D341Med (cell line): ENCODE data around the gene TEF.
"Not testable (repeated sequence)": the region's sequence is repeated elsewhere in the genome, so short reads cannot be mapped to it uniquely, and the experiment has no call there.

Experiments used
- DNase-seq: peaks from one replicate; pipeline ENCODE4 v3.0.0; 2012; ENCODE audit warnings: low spot score

The TEF gene

DNA sequence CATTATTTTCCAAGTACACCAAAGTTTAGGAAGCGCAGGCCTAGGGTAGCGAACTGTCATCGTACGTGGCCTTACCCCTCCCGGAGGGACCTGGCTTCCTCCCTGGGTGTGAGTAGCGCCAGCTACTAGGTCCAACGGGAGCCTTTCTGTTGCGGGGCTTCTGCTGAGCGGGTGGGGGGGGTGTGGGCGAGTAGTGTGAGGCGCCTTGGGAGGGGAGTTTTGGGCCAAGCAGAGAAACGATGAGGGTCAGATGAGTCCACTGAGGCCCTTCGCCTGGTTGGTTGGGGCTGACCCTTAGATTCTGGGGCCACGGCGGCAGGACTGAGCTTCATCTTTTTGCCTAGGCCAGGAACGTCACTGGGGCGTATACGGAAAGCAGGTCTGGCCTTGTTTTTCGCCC, 868 bp downstream of the TEF start:
- no peak for DNase-seq

DNA sequence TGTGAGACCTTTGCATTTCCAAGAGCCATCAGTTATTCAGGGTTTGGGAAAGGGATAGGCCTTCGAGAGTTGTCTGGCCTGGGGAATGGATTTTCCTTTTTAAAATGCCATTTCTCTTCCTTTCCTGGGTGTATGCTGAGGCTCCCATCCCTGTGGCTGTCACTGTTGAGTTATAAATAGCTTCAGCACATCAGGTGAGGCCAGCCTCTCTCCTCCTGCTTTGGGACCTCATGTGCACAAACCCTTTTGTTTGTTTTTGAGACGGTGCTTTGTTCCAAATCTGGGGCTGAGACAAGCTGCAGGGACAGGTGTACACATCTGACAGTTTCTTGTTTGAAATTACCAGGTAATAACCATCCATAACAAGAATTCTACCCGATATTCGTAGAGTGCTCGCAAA, 1.3 kb downstream of the TEF start:
- no peak for DNase-seq

DNA sequence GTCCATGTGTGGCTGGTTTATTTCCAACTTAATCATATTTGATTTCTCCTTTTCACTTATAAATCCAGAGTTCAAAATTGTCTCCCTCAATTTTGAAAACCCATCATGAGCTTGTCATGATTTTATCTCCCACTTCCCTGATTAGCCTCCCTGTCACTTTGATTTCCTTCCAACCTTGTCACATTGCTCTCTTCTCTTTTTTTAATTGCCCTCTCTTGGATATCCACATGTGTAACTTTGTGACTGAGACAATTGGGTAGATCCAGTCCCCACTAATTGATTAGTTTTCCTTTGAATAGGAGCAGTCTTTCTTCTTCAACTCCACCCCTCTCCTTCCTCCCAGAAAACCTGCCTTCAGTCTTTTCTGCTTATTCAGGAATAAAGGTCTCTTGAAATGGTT, 2.4 kb downstream of the TEF start:
- DNase-seq, result no peak

DNA sequence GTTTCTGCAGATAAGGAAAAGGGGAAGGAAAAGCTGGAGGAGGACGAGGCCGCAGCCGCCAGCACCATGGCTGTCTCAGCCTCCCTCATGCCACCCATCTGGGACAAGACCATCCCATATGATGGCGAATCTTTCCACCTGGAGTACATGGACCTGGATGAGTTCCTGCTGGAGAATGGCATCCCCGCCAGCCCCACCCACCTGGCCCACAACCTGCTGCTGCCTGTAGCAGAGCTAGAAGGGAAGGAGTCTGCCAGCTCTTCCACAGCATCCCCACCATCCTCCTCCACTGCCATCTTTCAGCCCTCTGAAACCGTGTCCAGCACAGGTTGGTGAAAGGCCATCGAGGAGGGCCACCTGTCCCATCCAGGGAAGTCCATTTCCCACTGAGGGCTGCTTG, 5.6 kb downstream of the TEF start:
- no peak for DNase-seq

DNA sequence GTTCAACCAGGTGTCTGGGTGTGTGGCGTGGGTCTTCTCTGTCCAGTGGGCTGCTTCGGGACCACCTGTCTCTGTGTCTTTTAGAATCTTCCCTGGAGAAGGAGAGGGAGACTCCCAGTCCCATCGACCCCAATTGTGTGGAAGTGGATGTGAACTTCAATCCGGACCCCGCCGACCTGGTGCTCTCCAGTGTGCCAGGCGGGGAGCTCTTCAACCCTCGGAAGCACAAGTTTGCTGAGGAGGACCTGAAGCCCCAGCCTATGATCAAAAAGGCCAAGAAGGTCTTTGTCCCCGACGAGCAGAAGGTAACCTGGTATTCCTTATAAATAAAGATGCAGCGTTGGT, 12.2 kb downstream of the TEF start:
- no peak for DNase-seq

DNA sequence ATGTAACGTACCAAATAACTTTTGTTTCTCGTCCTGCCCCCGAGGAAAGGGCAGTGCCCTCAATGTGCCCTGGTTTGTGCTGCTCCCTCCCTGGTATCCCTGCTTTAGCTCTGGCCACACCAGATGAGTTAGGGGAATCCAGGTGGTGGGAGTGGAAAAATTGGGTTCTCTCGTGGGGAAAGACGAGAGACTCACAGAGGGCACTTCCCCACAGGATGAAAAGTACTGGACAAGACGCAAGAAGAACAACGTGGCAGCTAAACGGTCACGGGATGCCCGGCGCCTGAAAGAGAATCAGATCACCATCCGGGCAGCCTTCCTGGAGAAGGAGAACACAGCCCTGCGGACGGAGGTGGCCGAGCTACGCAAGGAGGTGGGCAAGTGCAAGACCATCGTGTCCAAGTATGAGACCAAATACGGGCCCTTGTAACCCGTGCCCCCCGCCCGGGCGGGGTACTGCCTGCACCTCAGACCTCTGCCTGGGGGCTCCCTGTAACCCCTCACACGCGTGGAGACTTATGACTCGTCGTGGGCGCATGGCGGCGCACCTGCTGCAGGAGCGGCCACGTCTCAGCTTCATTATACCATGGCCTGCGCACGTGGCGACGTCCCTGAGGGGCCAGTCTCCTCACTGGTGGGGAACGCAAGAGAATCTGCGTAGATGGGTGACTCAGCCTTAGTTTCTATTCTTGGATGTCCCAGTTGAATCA, 13.9 kb downstream of the TEF start:
- no peak for DNase-seq

DNA sequence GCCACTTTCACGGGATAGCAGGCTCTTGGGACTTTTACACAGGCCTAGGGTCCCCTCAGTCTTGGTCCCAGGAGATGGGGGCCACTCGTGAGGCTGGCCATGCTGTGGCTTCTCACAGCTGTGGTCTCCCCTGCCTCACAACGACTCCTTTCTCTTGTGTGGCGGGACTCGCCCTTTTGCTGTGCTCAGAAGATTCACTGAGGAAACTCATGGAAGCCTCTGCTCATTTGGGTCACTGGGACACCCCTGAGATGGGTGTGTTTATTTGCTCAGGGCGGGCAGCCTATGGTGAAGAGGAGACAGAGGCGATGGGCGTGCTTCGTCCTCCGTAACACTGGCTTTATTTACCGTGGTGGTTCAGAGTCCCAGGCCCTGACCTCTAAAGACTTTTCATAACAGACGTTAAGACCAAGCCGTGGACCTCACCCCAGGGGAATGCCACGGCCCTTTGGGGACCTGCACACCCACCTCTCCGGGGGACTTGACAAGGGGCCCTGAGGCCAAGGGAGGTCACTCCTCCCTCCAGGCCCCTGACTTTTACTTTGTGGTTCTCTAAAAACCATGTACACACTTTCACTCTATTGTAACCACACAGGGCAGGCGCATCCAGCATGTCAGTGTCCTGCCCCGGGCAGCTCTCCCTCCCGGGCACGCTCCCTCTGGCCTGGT, 15.5 kb downstream of the TEF start:
- DNase-seq, result no peak

DNA sequence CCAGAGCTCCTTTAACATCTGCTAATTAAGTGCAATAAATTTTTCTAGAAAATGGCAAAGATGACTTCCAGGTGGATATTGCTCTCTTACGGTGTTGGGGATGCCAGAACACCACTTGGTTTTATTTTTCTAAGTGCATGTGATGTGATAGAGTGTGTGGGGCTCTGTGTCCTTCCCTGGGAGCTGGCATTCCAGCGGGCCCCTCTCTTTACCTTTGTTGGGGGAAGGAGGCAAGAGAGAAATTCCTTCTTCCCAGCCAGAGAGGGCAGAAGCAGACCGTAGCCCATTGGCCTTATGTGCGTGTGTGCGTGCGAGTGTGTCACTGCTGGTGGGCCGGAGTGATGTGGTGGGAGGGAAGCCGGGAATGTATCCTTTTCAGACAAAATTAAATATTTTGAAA, 17.2 kb downstream of the TEF start:
- no peak for DNase-seq

DNA sequence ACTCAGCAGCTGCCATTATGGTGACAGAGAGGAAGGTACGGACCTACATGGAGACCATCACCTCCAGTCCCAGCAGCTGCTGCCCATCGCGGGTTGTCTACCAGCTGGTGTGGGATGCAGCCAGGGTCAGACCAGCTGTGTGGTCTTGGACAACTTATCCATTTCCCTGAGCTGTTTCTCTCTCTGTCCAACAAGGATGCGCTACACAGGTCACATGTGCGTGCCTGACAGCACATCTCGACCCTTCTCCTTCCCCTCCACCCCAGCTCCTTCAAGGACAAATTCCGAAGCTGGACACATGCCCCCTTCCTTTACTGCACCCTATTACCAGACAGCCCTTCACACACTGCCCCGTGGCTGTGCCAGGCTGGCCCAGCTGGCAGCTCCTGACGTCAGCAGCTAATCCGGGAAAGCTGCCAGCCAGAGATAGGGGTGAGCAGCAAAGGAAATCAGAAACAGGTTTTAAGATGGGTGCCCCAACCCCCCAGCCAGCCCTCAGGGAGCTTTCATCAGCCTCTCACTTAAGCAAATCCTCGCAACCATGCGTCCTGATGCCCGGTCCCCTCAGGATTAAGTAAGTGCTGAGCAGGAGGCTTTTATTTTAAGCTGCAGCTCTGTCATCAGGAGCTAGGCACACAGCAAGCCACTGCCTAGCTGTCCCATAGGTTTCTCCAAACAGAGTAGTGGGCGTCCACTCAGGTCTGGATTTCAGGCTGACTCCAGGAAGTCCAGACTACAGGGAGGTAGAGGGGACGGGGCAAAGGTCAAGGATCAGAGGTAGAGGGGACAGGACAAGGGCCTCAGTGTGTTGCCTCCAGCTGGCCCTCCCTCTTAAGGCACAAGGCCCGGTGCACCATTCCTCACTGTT, 20.3 kb downstream of the TEF start:
- peak; percentile 94 for DNase-seq

DNA sequence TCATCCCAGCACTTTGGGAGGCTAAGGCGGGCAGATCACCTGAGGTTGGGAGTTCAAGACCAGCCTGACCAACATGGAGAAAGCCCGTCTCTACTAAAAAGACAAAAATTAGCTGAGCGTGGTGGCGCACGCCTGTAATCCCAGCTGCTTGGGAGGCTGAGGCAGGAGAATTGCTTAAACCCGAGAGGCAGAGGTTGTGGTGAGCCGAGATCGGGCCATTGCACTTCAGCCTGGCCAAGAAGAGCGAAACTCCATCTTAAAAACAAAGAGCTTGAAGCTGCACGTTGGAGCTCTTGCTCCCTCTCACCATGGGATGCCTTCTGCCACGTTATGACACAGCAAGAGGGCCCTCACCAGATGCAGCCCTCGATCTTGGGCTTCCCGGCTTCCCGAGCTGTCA, 21.1 kb downstream of the TEF start:
- not testable (repeated sequence) for DNase-seq

DNA sequence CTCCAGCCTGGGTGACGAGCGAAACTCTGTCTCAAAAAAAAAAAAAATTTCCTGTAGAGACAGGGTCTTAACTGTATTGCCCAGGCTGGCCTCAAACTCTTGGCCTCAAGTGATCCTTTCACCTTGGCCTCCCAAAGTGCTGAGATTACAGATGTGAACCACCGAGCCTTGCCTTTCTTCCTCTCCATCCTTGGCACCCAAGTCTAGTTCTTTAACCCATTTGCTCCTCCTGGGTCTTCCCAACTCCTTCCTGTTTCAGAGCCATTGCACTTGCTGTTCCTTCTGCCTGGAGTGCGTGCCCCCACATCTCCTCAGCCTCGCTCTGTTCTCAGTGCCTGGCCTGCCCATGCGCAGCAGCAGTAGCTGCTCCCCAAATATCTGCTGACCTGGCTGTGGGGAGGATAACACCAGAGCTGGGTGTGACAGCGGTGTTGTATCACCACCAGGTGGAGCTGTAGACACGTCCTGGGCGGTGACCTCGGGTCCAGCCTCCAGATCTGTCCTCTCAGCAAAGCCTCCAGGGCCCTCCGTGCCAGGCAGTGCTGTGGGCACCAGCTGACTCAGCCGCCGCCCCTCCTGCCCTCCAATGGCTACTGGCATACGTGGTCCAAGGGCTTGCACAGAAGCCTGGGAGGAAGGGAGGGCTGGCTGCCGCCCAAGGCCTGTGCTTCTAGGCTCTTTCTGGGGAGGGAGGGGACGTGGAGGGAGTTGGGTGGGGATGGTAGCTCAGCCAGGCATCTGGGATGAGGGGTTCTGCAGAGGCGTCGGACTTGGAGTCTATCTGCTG, 22.0 kb downstream of the TEF start:
- peak; percentile 91 for DNase-seq

DNA sequence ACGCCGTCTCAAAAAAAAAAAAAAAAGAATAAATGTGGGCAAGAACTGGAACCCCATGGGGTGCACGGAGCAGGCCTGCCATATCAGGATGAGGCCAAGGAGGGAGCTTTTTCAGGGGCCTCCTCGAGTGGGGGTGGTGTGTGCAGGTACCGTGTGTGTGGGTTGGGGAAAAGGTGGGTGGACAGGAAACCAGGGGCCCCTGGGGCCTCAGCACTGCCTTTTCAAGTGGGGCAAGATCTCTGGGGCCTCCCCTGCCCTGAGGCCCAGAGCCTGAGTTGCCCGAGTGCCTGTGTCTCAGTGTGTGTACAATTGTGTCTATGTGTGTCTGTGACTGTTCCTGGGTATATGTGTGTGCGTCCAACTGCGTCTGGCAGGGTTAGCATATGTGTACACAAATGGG, 23.8 kb downstream of the TEF start:
- no peak for DNase-seq

DNA sequence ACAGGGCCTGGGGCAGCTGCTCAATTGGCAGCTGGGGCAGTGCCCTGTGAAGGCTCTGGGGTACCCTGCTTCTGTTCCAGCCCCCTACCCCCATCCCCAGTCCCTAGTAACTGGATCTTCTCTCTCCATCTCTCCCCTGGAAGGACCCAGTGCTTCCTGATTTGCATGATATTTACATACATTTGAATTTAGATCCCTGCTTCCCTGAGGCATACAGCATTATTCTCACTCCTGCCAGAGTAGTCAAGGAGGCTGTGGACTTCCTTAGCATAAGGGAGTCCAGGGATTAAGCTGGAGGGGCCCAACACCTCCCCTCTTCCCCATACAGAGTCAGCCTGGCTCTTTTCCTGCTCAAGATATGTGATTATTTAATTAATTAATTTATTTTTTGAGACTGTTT, 24.7 kb downstream of the TEF start:
- no peak for DNase-seq

DNA sequence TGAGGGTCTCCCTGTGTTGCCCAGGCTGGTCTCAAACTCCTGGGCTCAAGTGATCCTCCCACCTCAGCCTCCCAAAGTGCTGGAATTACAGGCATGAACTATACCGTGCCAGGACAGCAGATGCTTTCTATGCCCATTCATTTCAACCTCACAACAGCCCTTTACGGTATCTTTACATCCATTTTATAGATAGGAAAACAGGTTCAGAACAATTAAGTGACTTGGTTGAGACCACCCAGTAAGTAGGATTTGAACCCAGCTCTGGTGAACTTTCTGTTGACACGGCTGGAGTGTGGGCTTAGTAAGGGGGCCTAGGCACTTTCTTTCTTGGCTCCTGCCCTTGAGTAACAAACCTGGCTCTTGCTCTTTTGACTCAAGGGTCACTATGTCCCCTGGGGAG, 25.7 kb downstream of the TEF start:
- no peak for DNase-seq

DNA sequence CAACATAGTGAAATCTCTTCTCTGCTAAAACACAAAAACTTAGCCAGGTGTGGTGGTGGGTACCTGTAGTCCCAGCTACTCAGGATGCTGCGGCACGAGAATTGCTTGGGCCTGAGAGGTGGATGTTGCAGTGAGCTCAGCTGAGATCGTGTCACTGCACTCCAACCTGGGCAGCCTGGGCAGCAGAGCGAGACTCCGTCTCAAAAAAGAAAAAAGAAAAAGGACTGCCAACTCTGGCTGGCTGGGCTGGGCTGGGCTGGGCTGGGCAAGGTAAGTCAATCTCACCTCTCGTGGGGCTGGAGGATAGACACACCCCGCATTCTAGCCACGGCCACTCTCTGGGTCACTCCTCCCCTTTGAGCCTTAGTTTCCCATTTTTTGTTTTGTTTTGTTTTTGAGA, 26.9 kb downstream of the TEF start:
- DNase-seq, result no peak

DNA sequence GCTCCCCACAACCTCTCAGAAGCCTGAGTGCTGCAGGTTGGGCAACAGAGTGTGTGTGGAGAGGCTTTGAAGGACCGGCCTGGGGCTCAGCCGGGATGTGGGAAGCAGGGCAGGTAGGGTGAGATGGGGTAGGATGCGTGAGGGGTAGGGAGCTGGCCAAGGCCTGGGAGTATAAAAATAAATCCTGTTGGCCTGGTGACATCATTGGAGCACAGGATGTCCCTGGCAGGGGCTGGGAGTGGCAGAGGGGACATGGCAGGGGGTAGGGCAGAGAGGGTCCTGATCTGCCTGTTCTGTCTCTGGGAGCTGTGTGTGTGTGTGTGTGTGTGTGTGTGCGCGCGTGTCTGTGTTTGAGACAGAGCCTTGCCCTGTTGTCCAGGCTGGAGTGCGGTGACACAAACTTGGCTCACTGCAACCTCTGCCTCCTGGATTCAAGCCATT, 28.6 kb downstream of the TEF start:
- DNase-seq, result no peak

DNA sequence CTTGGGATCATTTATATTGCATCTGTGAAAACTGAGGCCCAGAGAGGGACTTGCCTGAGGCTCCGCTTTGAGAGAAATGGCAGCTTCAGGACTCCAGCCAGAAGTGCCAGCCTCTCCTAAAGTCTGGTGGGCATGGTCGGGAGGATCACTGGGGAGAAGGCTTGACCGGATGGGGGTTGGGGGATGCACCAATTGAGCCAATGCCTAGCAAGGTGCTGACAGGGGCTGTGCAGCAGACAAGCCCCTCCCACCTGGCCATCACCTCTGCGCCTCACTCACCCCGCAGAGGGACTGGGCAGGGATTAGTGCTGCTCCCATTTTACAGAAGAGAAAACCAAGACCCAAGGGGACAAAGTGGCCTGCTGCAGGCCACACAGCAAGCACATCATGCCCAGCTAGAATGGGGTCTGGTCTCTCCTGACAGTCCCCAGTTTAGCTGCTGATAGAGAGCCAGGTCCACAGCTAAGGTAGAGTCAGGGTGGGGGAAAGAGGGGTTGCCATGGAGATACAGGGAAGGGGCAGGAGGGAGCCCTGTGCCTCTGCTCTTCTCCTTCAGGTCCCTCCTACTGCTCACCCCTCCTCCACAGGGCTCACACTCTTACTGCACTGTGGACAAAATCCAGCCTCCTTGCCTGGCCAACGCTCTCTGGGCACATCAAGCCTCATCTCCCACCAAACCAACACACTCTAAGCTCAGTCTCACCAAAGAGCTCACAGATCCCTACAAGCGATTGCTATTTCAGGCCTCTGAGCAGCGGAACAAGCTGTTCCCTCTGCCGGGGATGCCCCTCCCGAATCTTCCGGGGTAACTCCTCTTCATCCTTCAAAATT, 29.5 kb downstream of the TEF start:
- DNase-seq, result no peak

DNA sequence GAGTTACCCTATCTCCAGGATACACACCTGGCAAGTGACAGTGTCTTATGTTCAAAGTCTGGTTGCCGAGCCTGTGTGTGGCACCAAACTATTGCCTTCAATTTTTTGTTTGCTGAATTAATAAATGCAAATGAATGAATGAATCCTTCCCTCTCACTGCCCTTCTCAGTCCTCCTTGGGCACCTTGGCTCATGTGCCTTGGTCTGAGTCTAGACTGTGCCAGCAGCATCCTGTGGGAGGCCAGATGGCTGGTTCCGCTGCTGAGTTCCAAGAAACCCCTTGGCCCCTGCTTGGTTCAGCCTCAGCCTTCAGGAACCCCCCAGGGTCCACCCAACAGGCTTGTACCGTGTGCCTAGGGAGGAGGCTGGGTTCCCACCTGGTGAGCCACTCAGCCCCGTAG, 33.8 kb downstream of the TEF start:
- DNase-seq, result no peak

DNA sequence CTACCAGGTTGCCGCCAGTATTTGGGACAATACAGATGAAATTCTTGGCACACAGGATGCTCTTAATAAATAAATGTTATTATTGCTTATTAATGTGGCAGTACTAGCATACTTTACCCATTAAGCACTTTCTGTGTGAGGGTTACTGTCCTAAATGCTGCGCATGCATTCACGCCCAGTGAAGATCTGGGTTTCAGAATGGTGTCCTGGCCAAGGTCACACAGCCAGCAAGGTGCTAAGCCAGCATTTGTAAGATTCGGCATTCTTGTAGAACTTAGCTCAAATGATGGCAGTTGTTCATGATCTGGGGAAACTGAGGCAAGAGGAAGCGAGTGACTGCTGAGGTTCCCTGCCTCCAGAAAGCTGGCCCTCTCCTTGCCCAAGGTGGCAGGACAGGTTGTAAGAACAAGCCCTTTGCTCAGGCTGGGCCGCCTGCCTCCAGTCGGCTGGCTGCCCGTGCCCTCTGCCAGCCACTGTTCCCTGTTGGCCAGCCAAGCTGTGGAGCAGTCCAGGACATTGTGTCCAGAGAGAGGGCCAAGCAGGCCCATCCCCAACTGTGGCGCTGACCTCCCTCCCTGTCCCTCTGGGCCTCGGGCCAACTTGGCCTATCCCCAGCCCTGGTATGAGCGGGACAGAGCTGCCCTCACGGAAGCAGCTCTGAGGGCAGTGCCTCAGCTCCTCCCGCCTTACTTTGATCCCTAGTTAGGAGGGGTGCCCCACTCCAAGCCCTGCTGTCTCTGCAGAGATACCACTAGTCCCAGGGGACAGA, 36.1 kb downstream of the TEF start:
- no peak for DNase-seq

DNA sequence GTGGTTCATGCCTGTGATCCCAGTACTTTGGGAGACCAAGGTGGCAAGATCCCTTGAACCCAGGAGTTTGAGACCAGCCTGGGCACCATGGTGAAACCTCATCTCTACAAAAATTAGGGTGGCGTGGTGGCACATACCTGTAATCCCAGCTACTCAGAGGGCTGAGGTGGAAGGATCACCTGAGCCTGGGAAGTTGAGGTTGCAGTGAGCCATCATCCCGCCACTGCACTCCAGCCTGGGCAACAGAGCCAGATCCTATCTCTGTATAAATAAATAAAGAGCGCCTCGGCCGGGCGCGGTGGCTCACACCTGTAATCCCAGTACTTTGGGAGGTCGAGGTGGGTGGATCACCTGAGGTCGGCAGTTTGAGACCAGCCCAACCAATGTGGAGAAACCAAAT, 37.0 kb downstream of the TEF start:
- DNase-seq, result no peak
